HG03045 (cell line): Measurements from ENCODE around the gene SPTLC1.

ENCODE experiments used
- ATAC-seq: cut with Tn5 transposase; IDR thresholded peaks from one replicate; pipeline ENCODE4 v1.9.1; 2021; ENCODE audit warnings: mild to moderate bottlenecking, moderate library complexity; ENCODE audit not compliant: unreplicated experiment

The SPTLC1 gene

DNA sequence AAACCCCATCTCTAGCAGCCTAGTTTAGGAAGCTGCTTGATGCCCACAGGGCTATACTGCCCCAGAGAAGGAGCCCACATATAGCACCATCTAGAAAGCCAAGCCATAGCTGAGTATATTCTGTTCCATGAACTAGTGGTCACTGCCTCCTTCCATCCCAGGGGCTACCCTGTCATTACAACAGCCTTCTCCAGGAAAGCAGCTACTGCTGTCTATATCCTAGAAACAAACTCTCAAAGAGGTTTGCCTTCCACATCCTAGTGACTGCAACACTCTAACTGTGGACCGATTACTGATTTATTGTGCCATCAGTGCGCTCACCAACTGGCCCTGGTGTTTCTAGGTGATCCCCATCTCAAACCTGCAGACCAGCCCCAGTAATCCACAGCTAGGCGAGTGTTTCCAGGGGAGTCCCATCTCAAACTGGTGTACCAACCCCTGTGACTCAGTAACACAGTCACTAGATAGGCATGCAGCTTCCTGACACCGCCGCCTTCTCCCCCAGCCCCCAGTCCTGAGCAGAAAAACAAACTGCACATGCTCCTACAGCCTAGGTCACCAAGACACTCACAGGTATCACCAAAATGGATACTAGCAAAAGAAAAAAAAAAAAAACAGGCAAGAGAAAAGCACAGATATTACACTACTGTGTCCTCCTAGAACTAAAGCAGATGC lies 14.8 kb downstream of the SPTLC1 start:
- no peak for ATAC-seq

DNA sequence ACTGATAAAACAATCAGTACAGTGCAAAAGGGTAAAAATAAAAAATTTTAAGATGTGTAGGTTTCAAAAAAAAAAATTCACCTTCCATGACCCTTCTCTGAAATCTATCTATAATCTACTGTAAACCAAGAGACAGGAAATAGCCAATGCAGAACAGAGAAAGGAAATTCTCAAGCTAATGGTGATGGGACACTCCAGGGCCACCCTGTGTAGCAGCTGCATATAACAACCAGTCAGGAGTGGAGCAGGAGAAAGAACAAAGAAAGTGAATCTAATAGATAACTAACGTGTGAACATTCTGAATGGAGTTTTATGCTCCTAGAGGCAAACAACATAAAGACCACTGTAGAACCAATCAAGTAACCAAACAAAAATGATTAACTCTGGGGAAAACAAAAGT lies 16.6 kb downstream of the SPTLC1 start:
- ATAC-seq = no peak

DNA sequence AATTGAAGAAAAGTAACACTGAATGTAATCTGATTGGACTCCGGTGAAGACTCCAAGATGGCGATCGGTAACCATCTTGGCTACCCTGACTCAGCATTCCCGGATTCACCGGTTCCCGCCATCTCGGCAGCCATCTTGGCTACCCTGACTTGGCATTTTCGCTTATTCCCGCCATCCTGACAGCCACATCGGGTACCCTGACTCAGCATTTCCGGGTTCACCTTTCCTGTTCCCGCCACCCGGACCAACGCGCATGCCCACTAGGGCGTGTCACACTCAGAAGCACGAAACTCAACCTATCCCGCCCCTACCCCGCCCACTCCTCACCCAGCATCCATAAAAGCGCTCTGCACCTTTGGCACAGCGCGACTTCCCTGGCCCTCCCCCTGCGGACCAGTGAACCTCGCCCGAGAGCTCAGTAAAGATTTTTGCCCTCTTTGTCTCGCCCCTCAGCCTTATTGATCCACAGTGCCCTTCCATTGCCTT lies 17.2 kb downstream of the SPTLC1 start:
- no peak for ATAC-seq

DNA sequence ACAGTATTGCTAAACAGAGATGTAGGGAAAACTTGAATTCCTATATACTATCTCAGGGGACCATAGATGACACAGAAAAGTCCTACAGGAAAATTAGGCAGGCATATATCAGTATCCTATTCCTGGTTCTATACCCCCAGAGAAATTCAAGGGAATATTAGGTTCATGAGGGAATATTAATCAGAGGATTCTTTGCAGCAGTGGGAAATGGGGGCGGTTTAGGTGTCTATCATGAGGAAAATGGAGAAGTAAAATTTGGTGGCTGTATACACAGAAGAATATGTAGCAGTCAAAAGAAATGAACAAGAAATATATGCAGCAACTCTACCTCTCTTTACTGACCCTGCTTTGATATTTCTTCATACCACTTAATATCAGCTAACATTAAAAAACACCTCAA lies 20.0 kb downstream of the SPTLC1 start:
- ATAC-seq = no peak

DNA sequence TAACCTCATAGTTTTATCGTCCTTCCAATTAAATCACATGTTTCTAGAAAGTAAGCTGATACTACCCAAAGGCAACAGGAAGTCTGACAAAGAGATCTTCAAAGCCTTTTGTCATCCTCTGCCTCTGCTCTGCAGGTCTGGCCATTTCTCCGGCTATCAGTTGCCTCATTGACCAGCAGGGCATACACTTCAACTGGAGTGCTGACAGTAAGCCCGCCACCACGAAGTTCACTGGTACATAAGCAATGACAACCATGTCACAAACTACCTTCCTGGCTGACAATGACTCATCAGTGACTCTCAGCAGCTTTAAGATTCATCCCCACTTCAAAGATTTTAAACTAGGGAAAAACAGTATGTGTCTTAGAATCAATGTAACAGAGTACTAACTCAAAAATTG lies 20.6 kb downstream of the SPTLC1 start:
- ATAC-seq = no peak

DNA sequence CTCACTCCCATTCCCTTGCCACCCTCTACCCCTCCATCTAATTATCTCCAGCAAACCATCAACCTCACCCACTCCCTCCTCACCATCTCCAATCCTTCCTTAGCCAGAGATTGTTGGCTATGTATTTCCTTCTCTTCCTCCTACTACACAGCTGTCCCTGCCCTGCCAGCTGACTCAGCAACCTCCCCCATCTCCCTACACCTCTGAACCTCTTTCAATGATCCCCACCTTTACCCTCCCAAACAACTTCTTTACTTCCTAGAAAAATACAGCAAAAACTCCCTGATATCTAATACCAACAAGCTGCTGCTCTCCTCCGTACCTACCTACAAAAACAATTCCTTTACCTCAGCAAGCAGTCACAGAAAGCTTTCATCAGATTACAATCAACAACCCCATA lies 37.3 kb downstream of the SPTLC1 start:
- no peak for ATAC-seq

DNA sequence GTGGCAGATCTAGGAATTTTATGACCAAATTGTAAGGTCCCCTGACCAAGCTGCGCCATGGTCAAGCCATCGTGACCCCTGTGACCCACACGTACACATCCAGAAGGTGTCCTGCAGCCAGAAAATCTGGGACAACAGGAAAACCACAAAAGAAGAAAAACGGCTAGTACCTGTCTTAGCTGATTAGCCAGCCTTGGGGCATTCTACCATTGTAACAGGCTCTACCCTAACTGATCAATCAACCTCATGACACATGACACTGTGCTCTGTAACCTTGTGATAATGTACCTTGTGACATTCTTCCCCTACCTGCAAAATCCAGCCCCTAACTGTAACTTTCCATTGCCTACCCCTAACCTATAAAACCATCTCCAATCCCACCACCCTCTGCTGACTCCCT lies 43.6 kb downstream of the SPTLC1 start:
- ATAC-seq = no peak

DNA sequence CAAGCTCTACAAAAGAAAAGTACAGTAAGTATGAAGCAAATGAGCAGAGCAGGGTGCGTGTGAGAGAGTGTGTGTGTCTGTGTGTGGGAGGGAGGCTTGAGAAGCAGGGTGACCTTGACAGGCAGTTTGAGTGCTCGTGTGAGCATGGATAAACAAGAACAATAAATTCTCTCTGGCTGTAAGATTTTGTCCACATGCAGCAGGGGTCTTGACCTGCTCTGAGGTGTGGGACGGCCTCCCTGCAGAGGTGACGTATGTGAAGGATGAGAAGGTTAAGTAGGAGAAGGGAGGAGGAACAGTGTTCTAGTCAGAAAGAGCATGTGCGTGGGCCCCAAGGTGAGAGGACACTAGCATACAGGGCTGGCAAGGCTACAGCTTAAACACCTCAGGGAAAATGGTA lies 49.0 kb downstream of the SPTLC1 start:
- no peak for ATAC-seq

DNA sequence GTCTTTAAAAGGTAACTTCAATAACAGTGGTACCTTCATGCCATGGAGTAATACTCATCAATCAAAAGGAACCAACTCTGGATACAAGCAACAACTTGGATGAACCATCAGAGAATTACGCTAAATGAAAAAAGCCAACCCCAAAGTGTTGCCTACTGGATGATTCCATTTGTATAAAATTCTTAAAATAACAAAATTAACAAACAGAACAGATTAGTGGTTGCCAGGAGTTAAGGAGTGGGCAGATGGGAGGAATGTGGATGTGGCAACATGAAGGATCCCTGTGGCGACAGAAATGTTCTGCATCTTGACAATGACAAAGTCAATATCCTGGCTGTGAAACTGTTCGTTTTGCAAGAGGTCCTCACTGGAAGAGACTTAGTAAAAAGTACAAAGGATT lies 50.5 kb downstream of the SPTLC1 start:
- no peak for ATAC-seq

DNA sequence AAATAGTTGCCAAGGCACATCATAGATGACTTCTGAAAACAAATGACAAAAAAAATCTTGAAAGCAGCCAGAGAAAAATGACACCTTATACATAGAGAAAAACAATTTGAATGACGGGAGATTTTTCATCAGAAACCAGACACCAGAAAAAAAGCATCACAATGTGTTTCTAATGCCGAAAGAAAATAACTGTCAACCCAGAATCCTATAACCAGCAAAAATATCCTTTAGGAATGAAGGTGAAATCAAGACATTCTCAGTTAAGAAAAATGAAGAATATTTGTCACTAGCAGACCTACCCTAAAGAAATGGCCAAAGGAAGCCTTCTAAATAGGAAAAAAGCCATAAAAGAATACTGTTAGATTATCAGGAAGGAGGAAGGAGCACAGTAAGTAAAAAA lies 54.0 kb downstream of the SPTLC1 start:
- ATAC-seq = no peak

DNA sequence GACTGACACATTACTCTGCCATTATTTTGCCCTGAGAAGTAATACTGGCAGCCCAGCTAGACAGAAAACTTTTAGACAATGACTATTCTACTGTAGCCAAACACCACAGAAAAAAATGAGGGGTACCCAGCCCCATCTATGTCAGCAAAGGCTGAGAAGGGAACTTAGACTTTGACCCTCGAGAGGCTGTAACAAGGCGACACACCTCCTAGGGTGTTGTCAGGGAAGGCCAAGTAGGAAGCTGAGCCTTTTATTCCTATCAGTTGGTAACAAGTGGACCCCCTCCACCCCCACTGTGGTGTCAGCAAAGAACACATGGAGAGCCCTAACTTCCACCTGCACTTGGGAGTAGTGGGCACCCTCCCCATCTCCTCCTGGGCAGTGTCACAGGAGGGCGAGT lies 55.6 kb downstream of the SPTLC1 start:
- ATAC-seq = no peak

DNA sequence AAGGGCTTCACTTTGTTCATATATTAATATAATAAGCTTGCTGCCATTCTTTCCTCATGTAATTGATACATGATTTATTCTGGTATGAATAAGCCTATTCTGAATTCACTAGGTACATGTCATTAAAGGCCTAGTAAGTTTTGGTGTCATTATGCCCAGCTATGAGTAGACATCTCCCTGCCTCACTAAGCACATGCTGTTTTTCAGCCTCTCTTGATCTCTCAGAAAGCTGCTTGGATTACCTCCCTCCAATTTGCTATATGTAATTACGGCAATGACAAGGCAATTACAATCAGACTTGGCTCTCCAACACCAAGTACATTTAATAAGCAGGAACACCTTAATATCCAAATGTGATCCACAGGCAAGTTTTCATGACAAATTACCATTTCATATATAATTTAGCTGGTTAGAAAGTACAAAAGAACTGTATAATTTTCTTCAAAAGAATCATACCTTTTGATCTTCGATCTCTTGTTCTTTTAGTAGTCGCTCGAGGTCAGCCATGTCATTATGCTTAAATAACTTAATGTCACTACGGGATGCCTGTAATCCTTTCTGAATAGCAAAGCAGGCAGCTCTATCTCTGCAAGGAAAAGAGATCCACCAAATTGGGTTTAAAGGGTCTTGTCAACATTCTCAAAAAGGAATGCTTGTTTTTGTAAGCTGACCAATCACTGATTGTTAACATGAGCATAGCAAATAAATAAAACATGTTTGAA lies 56.3 kb downstream of the SPTLC1 start:
- no peak for ATAC-seq

DNA sequence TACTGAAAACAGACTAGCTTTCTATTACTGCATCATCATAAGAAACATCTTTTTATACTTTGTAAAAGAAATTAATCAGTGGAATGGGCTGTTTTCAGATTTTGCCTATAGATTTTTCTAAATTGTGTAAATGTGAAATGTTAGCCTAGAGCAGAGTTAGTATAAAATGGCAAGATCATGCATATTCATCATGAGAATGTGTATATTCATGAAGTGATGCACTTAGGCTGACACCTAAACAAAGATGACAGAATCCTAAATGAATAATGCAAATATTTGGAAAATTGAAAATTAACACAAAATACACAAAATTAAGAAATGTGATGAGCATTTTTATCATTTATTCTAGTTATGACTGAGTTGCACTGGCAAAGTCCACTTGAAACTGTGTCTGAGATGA lies 57.2 kb downstream of the SPTLC1 start:
- ATAC-seq = no peak

DNA sequence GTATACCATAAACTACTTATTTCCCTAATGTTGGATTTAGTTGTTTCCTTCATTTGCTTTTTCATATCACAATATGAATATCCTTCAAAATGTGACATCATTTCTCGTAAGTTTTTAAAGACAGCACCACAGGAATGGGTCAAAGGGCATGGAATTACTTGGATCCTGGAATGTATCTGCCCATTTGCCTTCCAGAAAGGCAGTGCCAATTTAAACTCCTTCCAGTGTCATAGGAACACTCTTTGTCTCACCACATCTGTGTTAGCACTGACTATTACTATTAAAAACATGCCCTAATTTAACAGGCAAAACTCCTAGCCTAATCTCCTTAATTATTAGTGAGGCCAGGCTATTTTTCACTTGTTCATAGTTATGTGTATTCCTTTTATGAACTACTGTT lies 58.0 kb downstream of the SPTLC1 start:
- no peak for ATAC-seq

DNA sequence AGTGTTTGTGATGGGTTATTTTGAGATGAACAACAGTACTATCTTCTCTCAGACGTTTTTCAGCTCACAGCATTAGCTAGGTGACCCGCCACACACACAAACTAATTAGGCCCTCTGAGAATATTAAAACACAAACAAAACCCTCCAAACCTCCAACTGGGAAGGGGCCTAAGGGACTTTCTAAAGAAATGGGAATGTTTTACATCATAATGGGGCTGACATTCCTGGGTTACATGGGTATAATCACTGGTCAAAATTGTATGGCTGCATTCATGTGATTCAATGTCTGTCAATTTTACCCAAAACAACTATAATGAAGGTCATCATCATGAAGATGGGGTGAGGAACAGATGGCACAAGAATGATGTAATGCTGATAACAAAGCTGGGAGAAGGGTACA lies 59.6 kb downstream of the SPTLC1 start:
- ATAC-seq = no peak

DNA sequence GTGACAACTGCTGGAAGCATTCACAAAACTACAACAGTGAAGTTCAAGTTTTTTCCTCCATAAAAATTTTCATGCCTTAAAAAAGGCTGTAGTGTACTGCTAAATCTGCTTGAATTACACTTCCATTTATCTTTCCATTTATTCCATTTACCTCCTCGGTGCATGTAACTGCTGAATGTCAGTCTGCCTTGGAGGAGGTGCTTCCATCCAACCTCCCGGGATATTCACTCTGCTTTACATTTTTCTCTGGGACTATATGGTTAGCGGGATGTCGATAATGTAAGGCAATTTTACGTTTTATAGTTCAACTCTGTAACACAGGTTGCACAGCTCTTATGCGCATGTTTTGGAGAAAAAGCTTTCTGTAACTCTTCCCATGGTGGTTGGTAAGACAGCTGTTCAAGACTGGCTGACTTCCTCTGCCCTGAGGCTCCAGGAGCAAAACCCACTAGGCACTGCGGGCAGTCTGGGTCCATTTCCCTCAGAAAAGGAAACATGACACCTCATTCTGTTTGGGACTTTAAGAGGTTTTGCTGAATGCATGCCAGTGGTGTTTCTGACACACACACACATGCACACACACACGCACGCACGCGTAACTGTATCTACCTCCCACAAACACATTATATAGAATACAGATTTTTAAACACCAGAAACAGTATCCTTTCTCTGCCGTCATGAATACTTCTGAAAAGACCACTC lies 66.1 kb downstream of the SPTLC1 start:
- ATAC-seq = no peak

DNA sequence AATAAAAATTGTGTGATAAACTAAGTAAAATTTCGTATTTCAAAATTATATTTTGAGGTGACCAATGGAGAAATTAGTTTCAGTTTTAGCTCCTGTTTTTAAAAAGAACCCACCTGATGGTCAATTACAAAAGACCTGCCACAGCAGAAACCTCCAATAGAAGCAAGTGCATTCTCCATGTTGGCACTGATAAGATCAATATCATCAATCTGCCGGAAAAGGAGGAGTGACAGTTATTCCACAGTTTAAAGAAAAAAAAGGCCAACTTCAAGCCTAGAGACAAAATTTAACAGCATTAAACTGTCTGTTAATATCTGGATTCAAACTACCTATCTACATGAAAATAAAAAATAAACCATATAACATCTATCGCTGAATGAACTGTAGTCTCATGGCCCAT lies 67.7 kb downstream of the SPTLC1 start:
- no peak for ATAC-seq

DNA sequence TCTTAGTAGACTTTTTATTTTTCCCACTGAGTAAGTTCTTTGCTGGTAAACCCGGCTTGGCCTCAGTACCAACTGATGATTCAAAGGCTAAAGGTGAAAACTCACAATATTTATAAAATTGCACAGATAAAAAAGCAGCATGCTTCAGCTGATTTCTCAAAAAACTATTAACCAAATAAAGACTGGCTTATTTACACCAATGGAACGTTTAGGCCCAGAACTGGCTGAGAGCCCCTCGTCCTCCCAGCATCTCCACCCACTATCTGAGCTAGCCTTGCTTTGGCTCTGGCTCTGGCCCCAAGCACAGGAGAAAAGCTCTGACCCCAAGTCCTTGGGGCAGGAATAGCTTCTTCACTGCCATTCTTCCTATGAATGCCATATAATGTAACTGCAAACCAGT lies 68.5 kb downstream of the SPTLC1 start:
- no peak for ATAC-seq

DNA sequence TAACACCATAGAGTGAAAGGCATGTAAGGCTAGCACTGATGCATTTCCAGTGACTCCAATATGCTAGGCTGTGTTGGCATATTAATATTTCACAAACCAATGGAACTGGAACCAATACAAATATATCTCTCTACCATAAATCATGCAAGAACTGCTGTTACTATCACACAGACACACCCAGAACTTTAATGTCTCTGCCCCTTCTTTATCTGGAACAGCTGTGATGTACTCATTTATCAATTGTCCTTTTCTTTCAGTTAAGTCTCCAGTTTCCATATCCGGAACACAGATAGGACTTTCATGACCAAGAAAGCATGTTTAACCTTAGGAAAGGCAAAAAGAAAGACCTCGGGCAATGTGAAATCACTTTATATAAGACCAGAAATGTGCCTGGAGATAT lies 70.3 kb downstream of the SPTLC1 start:
- no peak for ATAC-seq

DNA sequence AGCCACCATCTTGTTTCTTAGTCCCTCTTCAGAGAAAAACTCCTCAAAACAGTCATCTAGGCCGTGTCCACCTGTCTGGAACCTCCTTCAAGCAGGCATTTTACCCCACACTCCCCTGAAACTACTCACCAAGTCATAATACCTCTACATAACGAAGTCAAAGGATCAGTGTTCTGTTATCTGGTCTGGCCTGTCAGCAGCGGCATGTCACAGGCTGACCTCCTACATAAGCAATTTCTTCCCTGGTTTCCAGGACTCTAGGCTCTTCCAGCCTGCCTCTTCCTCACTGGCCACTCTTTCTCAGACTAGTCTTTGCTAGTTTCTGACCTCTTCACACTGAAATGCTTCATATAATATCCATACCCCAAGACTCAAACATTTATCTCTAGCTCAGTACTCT lies 72.2 kb downstream of the SPTLC1 start:
- ATAC-seq = no peak

DNA sequence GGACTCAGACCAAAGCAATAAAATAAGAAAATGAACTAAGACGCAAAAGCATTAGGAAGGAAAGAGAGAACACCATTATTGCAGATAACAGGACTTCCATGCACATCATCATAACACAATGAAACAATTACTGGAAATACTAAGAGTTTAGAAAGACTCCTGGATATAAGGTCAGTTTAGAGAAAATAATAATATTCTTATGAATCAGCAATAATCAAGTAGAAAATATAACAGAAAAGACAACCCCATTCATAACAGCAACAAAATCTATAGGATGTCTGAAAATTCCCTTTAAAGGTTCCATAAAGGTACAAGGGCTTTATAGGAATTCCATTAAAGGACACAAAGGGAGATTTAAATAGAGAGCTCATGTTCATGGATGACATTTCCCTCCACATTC lies 73.0 kb downstream of the SPTLC1 start:
- no peak for ATAC-seq

DNA sequence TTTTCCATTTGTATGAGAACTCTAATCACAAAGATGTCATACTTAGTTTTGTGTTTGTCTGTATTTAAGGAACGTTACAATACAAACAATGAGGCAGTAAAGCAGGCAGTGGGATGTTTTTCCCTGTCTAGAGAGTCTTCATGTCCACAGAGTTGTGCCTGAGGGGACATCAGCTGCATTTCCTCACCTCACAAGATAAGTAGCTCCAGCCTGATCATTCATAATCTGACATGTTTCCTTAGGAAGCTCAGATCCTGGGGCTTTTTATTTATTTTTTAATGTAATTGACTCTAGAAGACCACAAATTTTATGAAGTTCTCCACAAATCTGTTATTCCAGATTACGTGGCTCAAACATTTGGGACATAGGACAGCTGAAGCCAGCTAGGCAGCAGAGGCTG lies 78.5 kb downstream of the SPTLC1 start:
- no peak for ATAC-seq
